Fibroblast of pulmonary artery (primary cell): Measurements from ENCODE around the gene GUCY1A1.

Experiments used
- DNase-seq: peaks from one replicate; pipeline ENCODE4 v3.0.0-alpha.2; 2010; ENCODE audit warnings: low read depth
- H3K4me3 ChIP-seq: replicated peaks from 2 replicates; pipeline ENCODE4 v1.5.1; 2011; ENCODE audit warnings: low read depth, mild to moderate bottlenecking, control low read depth, low read length, moderate library complexity
- CTCF ChIP-seq: IDR thresholded peaks from 2 replicates; pipeline ENCODE4 v1.5.1; 2011; ENCODE audit warnings: mild to moderate bottlenecking, control low read depth, low read length, inconsistent platforms; ENCODE audit errors: missing control alignments

The GUCY1A1 gene

GRCh38 chr4:155761047-155761446 is 94.4 kb downstream of the GUCY1A1 start:
- H3K4me3 ChIP-seq, result no peak overlapping the region
- no peak for DNase-seq
- TF ChIP-seq CTCF, result no peak

GRCh38 chr4:155761916-155762315 is 95.3 kb downstream of the GUCY1A1 start:
- TF ChIP-seq CTCF, result no peak
- H3K4me3 ChIP-seq, result no peak overlapping the region
- DNase-seq, result no peak

GRCh38 chr4:155762334-155762733 is 95.7 kb downstream of the GUCY1A1 start:
- DNase-seq, result no peak
- no peak for TF ChIP-seq CTCF
- H3K4me3 ChIP-seq, result no peak overlapping the region

- no peak overlapping the region for H3K4me3 ChIP-seq
- no peak for DNase-seq
- TF ChIP-seq CTCF, result no peak
Observed at GRCh38 chr4:155763551-155763950, 96.9 kb downstream of the GUCY1A1 start.

- no peak for TF ChIP-seq CTCF
- no peak overlapping the region for H3K4me3 ChIP-seq
- no peak for DNase-seq
Observed at GRCh38 chr4:155765149-155765548, 98.5 kb downstream of the GUCY1A1 start.

- no peak for TF ChIP-seq CTCF
- no peak for DNase-seq
- H3K4me3 ChIP-seq, result no peak overlapping the region
Observed at GRCh38 chr4:155766622-155767021, 100.0 kb downstream of the GUCY1A1 start.

- H3K4me3 ChIP-seq, result no peak overlapping the region
- DNase-seq, result no peak
- no peak for TF ChIP-seq CTCF
Observed at GRCh38 chr4:155768370-155768769, 101.7 kb downstream of the GUCY1A1 start.
